Activated T-cell treated with anti-CD3 and anti-CD28 coated beads, Interleukin-2, amount 50 U/mL, for 1 hour (primary cell): Measurements from ENCODE around the gene PLEKHS1.

Source experiments
- DNase-seq: peaks from one replicate; pipeline ENCODE4 v3.0.0-alpha.2; 2020

PLEKHS1 gene

GRCh38 chr10:113751181-113751732, at the start of gene PLEKHS1:
Gene PLEKHS1, plus strand, starts transcription at chr10:113751682. Its CDS starts 3,596 bp downstream, at chr10:113755278.
- DNase-seq: no peak

- DNase-seq: no peak
These were observed 46.7 kb upstream of the PLEKHS1 start for GRCh38 chr10:113704637-113705343.

- no peak for DNase-seq
These were observed 46.2 kb upstream of the PLEKHS1 start for GRCh38 chr10:113705344-113705652.

- no peak for DNase-seq
These were observed 44.9 kb upstream of the PLEKHS1 start for GRCh38 chr10:113706623-113707022.

- no peak for DNase-seq
These were observed 42.8 kb upstream of the PLEKHS1 start for GRCh38 chr10:113708640-113709039.

GRCh38 chr10:113709221-113709838, 42.2 kb upstream of the PLEKHS1 start:
- DNase-seq: no peak

- no peak for DNase-seq
These were observed 40.3 kb upstream of the PLEKHS1 start for GRCh38 chr10:113711142-113711541.

GRCh38 chr10:113712024-113712423, 39.5 kb upstream of the PLEKHS1 start:
- no peak for DNase-seq

GRCh38 chr10:113712755-113713639, 38.5 kb upstream of the PLEKHS1 start:
- DNase-seq: no peak

GRCh38 chr10:113713640-113713982, 37.9 kb upstream of the PLEKHS1 start:
- no peak for DNase-seq

- DNase-seq: no peak
These were observed 35.2 kb upstream of the PLEKHS1 start for GRCh38 chr10:113716109-113716910.

GRCh38 chr10:113718969-113719822, 32.3 kb upstream of the PLEKHS1 start:
- DNase-seq: no peak

GRCh38 chr10:113720386-113720785, 31.1 kb upstream of the PLEKHS1 start:
- DNase-seq: no peak

- DNase-seq: no peak
These were observed 19.2 kb upstream of the PLEKHS1 start for GRCh38 chr10:113732160-113732881.

- DNase-seq: no peak
These were observed 18.5 kb upstream of the PLEKHS1 start for GRCh38 chr10:113732966-113733365.

GRCh38 chr10:113733635-113734034, 17.8 kb upstream of the PLEKHS1 start:
- DNase-seq: no peak

- no peak for DNase-seq
These were observed 15.6 kb upstream of the PLEKHS1 start for GRCh38 chr10:113735913-113736312.

GRCh38 chr10:113736576-113736975, 14.9 kb upstream of the PLEKHS1 start:
- DNase-seq: no peak

GRCh38 chr10:113739031-113739430, 12.5 kb upstream of the PLEKHS1 start:
- DNase-seq: no peak

GRCh38 chr10:113739577-113739976, 11.9 kb upstream of the PLEKHS1 start:
- DNase-seq: no peak

- DNase-seq: no peak
These were observed 10.6 kb upstream of the PLEKHS1 start for GRCh38 chr10:113740850-113741249.
